Measurements from ENCODE around the gene SINHCAF.

- TF ChIP-seq ZNF70 (CRISPR knock-in tag; IDR thresholded peaks at IDR 0.05) (no peak), RARB (CRISPR knock-in tag; IDR thresholded peaks at IDR 0.05) (no peak), PATZ1 (CRISPR knock-in tag; IDR thresholded peaks at IDR 0.05; ENCODE audit: borderline replicate concordance) (no peak), ZFP3 (CRISPR knock-in tag; IDR thresholded peaks at IDR 0.05) (no peak), GLIS3 (CRISPR knock-in tag; IDR thresholded peaks at IDR 0.05) (no peak), BACH2 (CRISPR knock-in tag; IDR thresholded peaks at IDR 0.05; ENCODE audit: borderline replicate concordance) (no peak), PPARA (CRISPR knock-in tag; IDR thresholded peaks at IDR 0.05; ENCODE audit: borderline replicate concordance) (no peak), ISL1 (CRISPR knock-in tag; IDR thresholded peaks at IDR 0.05) (no peak), CSDC2 (CRISPR knock-in tag; IDR thresholded peaks at IDR 0.05) (no peak), TSHZ2 (CRISPR knock-in tag; IDR thresholded peaks at IDR 0.05) (no peak)
- TF ChIP-seq, protein P1, sequence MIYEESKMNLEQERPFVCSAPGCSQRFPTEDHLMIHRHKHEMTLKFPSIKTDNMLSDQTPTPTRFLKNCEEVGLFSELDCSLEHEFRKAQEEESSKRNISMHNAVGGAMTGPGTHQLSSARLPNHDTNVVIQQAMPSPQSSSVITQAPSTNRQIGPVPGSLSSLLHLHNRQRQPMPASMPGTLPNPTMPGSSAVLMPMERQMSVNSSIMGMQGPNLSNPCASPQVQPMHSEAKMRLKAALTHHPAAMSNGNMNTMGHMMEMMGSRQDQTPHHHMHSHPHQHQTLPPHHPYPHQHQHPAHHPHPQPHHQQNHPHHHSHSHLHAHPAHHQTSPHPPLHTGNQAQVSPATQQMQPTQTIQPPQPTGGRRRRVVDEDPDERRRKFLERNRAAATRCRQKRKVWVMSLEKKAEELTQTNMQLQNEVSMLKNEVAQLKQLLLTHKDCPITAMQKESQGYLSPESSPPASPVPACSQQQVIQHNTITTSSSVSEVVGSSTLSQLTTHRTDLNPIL (CRISPR knock-in tag; IDR thresholded peaks at IDR 0.05; ENCODE audit: low read depth), result no peak
- TF ChIP-seq, protein P2, sequence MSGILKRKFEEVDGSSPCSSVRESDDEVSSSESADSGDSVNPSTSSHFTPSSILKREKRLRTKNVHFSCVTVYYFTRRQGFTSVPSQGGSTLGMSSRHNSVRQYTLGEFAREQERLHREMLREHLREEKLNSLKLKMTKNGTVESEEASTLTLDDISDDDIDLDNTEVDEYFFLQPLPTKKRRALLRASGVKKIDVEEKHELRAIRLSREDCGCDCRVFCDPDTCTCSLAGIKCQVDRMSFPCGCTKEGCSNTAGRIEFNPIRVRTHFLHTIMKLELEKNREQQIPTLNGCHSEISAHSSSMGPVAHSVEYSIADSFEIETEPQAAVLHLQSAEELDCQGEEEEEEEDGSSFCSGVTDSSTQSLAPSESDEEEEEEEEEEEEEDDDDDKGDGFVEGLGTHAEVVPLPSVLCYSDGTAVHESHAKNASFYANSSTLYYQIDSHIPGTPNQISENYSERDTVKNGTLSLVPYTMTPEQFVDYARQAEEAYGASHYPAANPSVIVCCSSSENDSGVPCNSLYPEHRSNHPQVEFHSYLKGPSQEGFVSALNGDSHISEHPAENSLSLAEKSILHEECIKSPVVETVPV (CRISPR knock-in tag; IDR thresholded peaks at IDR 0.05), result no peak
Observed at GRCh38 chr12:31353750-31354708, 28.1 kb upstream of the SINHCAF start.

Data from SK-N-SH treated with all-trans-retinoic acid at 6 μM for 48 hours (cell line).